Measurements from ENCODE around the gene DLL3.

Gene DLL3

GRCh38 chr19:39515551-39516191 lies 16.9 kb downstream of the DLL3 start:
- WGBS, 2 experiments = 1% methylated on average over 44 of the region's 44 CpGs
- peaks cover 43% of the 10 kb centered on the region for H3K27me3 ChIP-seq (ENCODE audit: control insufficient read depth, insufficient read depth, low read length, poor library complexity, severe bottlenecking)
- peaks cover 6% of the 10 kb centered on the region for H3K4me1 ChIP-seq (ENCODE audit: control insufficient read depth, insufficient read depth, low read length)
- H3K9me3 ChIP-seq (ENCODE audit: control insufficient read depth, low read length) = no peaks in the 10 kb centered on the region
- H3K36me3 ChIP-seq (ENCODE audit: control insufficient read depth, insufficient read depth, low read length) = no peaks in the 10 kb centered on the region
- H3K27ac ChIP-seq (ENCODE audit: insufficient read depth, low read depth, low read length, poor library complexity, severe bottlenecking) = no peak overlapping the region
- peak overlapping the region; percentile 76 for H3K4me3 ChIP-seq (ENCODE audit: insufficient read depth, low read depth, low read length)

GRCh38 chr19:39516270-39516669 lies 17.5 kb downstream of the DLL3 start:
- H3K4me1 ChIP-seq (ENCODE audit: control insufficient read depth, insufficient read depth, low read length) = peaks cover 6% of the 10 kb centered on the region
- H3K4me3 ChIP-seq (ENCODE audit: insufficient read depth, low read depth, low read length) = peak overlapping the region; percentile 76
- WGBS, 2 experiments = 54 to 55% methylated on average over 6 of the region's 6 CpGs
- H3K9me3 ChIP-seq (ENCODE audit: control insufficient read depth, low read length) = no peaks in the 10 kb centered on the region
- no peaks in the 10 kb centered on the region for H3K36me3 ChIP-seq (ENCODE audit: control insufficient read depth, insufficient read depth, low read length)
- peaks cover 43% of the 10 kb centered on the region for H3K27me3 ChIP-seq (ENCODE audit: control insufficient read depth, insufficient read depth, low read length, poor library complexity, severe bottlenecking)
- no peak overlapping the region for H3K27ac ChIP-seq (ENCODE audit: insufficient read depth, low read depth, low read length, poor library complexity, severe bottlenecking)

GRCh38 chr19:39517432-39517831 lies 18.7 kb downstream of the DLL3 start:
- 77 to 82% methylated on average over 3 of the region's 3 CpGs for WGBS, 2 experiments
- H3K27me3 ChIP-seq (ENCODE audit: control insufficient read depth, insufficient read depth, low read length, poor library complexity, severe bottlenecking) = peaks cover 43% of the 10 kb centered on the region

GRCh38 chr19:39518458-39518857 lies 19.7 kb downstream of the DLL3 start:
- Histone ChIP-seq H3K36me3 (ENCODE audit: control insufficient read depth, insufficient read depth, low read length) (no peaks in the 10 kb centered on the region), H3K27me3 (ENCODE audit: control insufficient read depth, insufficient read depth, low read length, poor library complexity, severe bottlenecking) (peaks cover 38% of the 10 kb centered on the region), H3K4me3 (ENCODE audit: insufficient read depth, low read depth, low read length) (no peak overlapping the region), H3K27ac (ENCODE audit: insufficient read depth, low read depth, low read length, poor library complexity, severe bottlenecking) (no peak overlapping the region), H3K9me3 (ENCODE audit: control insufficient read depth, low read length) (no peaks in the 10 kb centered on the region), H3K4me1 (ENCODE audit: control insufficient read depth, insufficient read depth, low read length) (peaks cover 6% of the 10 kb centered on the region)
- 67 to 84% methylated on average over 4 to 5 of the region's 5 CpGs for WGBS, 2 experiments

More at GRCh38 chr19:39517432-39517831, 18.7 kb downstream of the DLL3 start:
- H3K4me1 ChIP-seq (ENCODE audit: control insufficient read depth, insufficient read depth, low read length) = peaks cover 6% of the 10 kb centered on the region
- no peaks in the 10 kb centered on the region for H3K36me3 ChIP-seq (ENCODE audit: control insufficient read depth, insufficient read depth, low read length)
- H3K9me3 ChIP-seq (ENCODE audit: control insufficient read depth, low read length) = no peaks in the 10 kb centered on the region
- H3K27ac ChIP-seq (ENCODE audit: insufficient read depth, low read depth, low read length, poor library complexity, severe bottlenecking) = no peak overlapping the region
- no peak overlapping the region for H3K4me3 ChIP-seq (ENCODE audit: insufficient read depth, low read depth, low read length)

GRCh38 chr19:39518975-39519374 lies 20.2 kb downstream of the DLL3 start:
- H3K4me3 ChIP-seq (ENCODE audit: insufficient read depth, low read depth, low read length) = no peak overlapping the region
- no peaks in the 10 kb centered on the region for H3K9me3 ChIP-seq (ENCODE audit: control insufficient read depth, low read length)
- H3K4me1 ChIP-seq (ENCODE audit: control insufficient read depth, insufficient read depth, low read length) = peaks cover 6% of the 10 kb centered on the region
- 57 to 67% methylated on average over 9 of the region's 9 CpGs for WGBS, 2 experiments
- no peak overlapping the region for H3K27ac ChIP-seq (ENCODE audit: insufficient read depth, low read depth, low read length, poor library complexity, severe bottlenecking)
- no peaks in the 10 kb centered on the region for H3K36me3 ChIP-seq (ENCODE audit: control insufficient read depth, insufficient read depth, low read length)
- peaks cover 33% of the 10 kb centered on the region for H3K27me3 ChIP-seq (ENCODE audit: control insufficient read depth, insufficient read depth, low read length, poor library complexity, severe bottlenecking)

- Histone ChIP-seq H3K4me1 (ENCODE audit: control insufficient read depth, insufficient read depth, low read length) (peaks cover under 1% of the 10 kb centered on the region), H3K27ac (ENCODE audit: insufficient read depth, low read depth, low read length, poor library complexity, severe bottlenecking) (no peak overlapping the region), H3K36me3 (ENCODE audit: control insufficient read depth, insufficient read depth, low read length) (no peaks in the 10 kb centered on the region), H3K27me3 (ENCODE audit: control insufficient read depth, insufficient read depth, low read length, poor library complexity, severe bottlenecking) (peaks cover 14% of the 10 kb centered on the region), H3K4me3 (ENCODE audit: insufficient read depth, low read depth, low read length) (no peak overlapping the region), H3K9me3 (ENCODE audit: control insufficient read depth, low read length) (no peaks in the 10 kb centered on the region)
- WGBS, 2 experiments = 90 to 91% methylated on average over 7 of the region's 8 CpGs
These were observed 22.1 kb downstream of the DLL3 start for GRCh38 chr19:39520541-39521484.

GRCh38 chr19:39524495-39524894 lies 25.7 kb downstream of the DLL3 start:
- H3K4me1 ChIP-seq (ENCODE audit: control insufficient read depth, insufficient read depth, low read length) = no peaks in the 10 kb centered on the region
- no peak overlapping the region for H3K27ac ChIP-seq (ENCODE audit: insufficient read depth, low read depth, low read length, poor library complexity, severe bottlenecking)
- 87 to 94% methylated on average over 8 of the region's 8 CpGs for WGBS, 2 experiments

GRCh38 chr19:39525205-39525604 lies 26.5 kb downstream of the DLL3 start:
- Histone ChIP-seq H3K4me1 (ENCODE audit: control insufficient read depth, insufficient read depth, low read length) (no peaks in the 10 kb centered on the region), H3K9me3 (ENCODE audit: control insufficient read depth, low read length) (no peaks in the 10 kb centered on the region), H3K36me3 (ENCODE audit: control insufficient read depth, insufficient read depth, low read length) (no peaks in the 10 kb centered on the region), H3K27me3 (ENCODE audit: control insufficient read depth, insufficient read depth, low read length, poor library complexity, severe bottlenecking) (no peaks in the 10 kb centered on the region), H3K27ac (ENCODE audit: insufficient read depth, low read depth, low read length, poor library complexity, severe bottlenecking) (no peak overlapping the region), H3K4me3 (ENCODE audit: insufficient read depth, low read depth, low read length) (no peak overlapping the region)
- WGBS, 2 experiments = 89 to 95% methylated on average over 1 to 3 of the region's 3 CpGs

More at GRCh38 chr19:39524495-39524894, 25.7 kb downstream of the DLL3 start:
- Histone ChIP-seq H3K4me3 (ENCODE audit: insufficient read depth, low read depth, low read length) (no peak overlapping the region), H3K9me3 (ENCODE audit: control insufficient read depth, low read length) (no peaks in the 10 kb centered on the region), H3K36me3 (ENCODE audit: control insufficient read depth, insufficient read depth, low read length) (no peaks in the 10 kb centered on the region), H3K27me3 (ENCODE audit: control insufficient read depth, insufficient read depth, low read length, poor library complexity, severe bottlenecking) (no peaks in the 10 kb centered on the region)

GRCh38 chr19:39531834-39532232 lies 33.1 kb downstream of the DLL3 start:
- H3K9me3 ChIP-seq (ENCODE audit: control insufficient read depth, low read length) = no peaks in the 10 kb centered on the region
- WGBS, 2 experiments = 49 to 50% methylated on average over 14 of the region's 14 CpGs
- H3K27me3 ChIP-seq (ENCODE audit: control insufficient read depth, insufficient read depth, low read length, poor library complexity, severe bottlenecking) = no peaks in the 10 kb centered on the region
- no peaks in the 10 kb centered on the region for H3K36me3 ChIP-seq (ENCODE audit: control insufficient read depth, insufficient read depth, low read length)
- H3K27ac ChIP-seq (ENCODE audit: insufficient read depth, low read depth, low read length, poor library complexity, severe bottlenecking) = no peak overlapping the region
- H3K4me1 ChIP-seq (ENCODE audit: control insufficient read depth, insufficient read depth, low read length) = peaks cover 4% of the 10 kb centered on the region
- H3K4me3 ChIP-seq (ENCODE audit: insufficient read depth, low read depth, low read length) = peak overlapping the region; percentile 99
